ENCODE results near the gene C5. TPM values are rescaled to one million over a fixed set of nuclear protein-coding genes. Genes with fewer than 3 reads are reported as not detected.

The C5 gene
- total RNA-seq, 1 experiment from 2014 or later = 0.69 TPM

DNA sequence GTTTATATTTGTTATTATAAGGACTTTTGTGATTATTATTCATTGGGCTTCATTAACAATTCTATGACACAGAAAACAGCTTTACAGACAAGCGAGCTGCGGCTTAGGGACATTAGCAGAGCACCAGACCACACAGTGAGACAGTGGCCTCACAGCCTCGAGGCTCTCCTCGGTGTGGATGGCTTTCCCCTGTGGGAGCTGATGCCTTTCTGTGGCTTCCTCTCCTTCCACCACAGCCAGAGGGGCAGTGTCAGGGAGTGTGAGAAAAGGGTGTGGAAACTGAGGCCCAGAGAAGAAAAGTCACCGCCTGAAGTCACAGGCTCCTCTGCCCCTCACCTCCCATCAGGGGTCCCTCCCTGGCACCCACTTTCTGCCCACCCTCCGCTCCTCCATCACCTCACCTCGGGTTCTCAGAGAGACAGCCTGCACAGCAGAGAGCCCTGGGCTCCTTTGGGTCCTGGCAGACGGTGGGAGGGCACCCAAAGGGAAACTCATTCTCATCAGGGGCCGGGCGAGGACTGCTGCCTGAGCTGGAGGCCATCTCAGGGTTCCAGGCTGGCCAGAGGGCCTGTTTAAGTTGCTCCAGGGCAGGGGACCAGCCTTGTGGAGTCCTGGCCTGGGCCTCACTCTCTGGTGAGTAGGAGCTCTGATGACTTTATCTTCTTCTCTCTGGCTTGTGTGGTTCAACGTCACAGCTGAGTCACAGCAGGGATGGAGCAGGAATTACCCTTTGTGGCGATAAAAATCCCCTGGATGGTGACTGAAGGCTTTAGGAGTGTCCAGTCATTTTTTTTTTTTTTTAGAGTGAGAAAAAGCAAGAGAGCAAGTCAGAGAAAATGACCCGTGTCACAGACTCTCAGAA, 124.3 kb downstream of the C5 start:
- peak; percentile 97 for DNase-seq (ENCODE audit: low read depth)

DNA sequence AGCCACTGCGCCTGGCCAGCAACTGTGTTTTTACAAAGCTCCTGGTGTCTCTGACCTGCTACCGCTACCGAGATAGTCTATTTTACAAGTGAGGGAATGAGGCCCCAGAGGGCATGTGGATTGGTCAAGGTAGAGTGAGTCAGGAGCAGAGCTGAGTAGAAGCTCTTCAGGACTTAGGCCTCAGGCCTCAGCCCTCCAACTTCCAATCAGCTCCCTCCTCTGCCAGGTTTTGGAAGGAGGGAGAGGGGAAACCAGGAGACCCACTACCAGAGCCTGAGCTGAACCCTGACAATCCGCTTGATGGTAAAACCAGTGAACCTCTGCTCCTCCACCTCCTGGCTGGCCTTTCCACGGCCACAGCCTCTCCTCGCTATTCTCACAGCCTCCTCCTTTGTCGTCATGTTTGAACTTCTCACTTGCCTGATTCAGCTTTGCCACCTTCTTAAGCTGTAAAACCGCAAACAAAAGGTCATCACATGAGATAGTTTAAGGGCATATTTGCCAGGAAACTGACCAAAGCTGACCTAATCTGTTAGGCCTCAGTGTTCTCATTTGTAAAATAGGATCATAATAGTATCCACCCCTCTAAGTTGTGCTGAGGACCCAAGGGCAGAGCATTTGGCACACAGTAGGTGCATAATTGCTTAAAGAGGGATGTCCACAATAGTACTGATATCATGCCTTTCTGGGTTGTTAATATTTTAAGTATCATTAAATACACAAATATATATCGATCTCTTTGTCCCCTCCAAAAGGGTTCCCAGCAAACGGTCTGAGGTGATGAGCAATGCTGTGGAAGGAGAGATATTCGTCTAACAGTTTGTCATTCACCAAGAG, 125.2 kb downstream of the C5 start:
- DNase-seq (ENCODE audit: low read depth) = no peak

DNA sequence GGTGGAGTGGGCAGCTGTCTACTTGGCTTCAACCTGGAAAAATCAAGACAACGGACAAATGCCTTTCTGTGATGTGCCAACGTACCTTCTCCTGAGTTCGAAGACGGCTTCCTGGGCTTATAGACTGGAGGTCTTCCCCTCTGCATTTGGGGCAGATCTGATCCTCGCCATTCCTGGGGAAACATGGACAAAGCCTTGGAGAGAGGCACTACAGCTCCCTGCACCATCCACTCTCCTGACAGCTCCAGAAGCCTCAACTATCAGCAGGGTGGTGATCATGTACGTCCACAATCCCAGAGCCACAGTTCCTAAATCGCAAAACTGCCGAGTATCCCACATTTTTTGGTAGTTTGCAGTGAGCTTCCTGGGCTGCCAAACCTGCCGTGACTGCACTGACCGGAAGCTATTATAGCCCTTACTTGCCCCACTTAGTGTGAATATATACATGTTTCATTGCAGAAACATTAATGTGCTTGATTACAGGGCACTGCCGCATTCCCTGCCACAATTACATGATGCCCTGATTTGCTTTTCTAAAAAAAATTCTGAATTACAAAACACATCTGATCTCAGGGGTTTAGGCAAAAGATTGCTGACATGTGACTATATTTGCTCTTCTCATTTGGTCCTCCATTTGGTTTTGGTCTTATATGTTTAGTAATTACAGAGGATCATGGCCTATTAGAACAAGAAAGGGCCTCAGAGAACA, 126.3 kb downstream of the C5 start:
- DNase-seq (ENCODE audit: low read depth) = no peak

DNA sequence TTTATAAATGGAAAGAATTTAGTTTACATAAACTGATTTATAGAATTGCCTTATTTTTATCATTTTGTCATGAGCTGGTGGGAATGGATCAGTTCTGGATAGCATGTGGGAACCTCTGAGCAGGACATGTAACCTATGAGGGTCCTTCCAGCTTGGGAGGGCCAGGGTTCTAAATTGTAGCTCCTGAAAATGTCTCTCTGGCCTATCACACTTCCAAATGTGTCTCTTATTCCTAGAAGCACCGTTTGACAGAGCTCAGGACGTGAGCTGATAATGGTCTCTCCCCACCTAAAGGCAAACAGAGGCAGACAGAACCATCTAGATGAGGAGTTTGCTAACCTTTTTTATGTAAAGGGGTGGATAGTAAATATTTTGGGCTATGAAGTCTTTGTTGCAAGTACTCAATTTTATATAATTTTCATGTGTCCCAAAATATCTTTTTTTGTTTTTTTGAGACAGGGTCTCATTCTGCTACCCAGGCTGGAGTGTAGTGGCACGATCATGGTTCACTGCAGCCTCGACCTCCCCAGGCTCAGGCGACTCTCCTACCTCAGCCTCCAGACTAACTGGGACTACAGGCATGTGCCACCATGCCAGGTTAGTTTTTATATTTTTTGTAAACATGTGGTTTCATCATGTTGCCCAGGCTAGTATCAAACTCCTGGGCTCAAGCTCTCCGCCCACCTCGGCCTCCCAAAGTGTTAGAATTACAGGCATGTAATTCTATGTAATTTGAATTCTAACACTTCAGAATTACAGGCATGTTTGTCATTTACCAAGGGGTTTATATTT, 127.5 kb downstream of the C5 start:
- DNase-seq (ENCODE audit: low read depth) = no peak

DNA sequence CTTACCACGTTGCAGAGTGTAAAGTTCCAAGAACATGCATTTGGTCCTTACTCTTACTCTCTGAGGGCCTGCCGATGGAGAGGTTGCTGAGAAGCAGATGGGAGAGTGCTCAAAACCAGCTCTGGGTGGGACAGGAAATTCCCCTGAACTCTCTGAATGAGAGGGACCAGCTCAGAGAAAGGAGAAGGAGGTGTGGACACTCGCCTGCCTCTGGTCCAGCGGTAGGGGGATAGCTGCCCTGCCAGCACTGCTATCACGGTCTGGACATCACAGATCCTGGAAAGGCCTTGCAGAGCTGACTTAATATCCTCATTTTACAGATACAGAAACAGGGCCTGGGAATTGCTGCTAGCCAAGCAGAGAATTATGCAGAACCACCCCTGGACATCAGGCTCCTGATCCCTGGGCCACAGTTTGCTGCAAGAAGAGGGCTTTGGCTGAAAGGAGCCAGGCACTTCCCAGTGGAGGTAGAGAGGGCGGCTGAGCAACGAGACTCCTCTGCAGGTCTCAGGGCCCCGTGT, 128.4 kb downstream of the C5 start:
- DNase-seq (ENCODE audit: low read depth) = no peak

DNA sequence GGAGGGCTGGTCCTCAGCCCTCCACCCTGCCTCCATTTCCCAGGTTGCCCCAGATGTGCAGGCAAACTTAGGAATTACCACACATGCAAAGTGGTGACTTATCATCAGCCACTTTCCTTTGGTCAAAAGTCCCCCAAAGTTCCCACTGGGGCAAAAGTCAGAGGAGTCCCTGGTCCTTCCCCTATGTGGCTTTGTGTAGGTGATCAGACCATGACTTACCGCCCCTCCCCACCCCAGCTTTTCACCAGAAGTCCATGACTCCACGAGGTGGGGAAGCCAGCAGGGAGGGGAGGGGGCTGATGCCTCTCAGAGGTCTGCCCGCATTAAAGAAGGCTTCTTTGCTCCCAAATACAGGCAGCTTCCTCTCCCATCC, 129.3 kb downstream of the C5 start:
- DNase-seq (ENCODE audit: low read depth) = no peak

DNA sequence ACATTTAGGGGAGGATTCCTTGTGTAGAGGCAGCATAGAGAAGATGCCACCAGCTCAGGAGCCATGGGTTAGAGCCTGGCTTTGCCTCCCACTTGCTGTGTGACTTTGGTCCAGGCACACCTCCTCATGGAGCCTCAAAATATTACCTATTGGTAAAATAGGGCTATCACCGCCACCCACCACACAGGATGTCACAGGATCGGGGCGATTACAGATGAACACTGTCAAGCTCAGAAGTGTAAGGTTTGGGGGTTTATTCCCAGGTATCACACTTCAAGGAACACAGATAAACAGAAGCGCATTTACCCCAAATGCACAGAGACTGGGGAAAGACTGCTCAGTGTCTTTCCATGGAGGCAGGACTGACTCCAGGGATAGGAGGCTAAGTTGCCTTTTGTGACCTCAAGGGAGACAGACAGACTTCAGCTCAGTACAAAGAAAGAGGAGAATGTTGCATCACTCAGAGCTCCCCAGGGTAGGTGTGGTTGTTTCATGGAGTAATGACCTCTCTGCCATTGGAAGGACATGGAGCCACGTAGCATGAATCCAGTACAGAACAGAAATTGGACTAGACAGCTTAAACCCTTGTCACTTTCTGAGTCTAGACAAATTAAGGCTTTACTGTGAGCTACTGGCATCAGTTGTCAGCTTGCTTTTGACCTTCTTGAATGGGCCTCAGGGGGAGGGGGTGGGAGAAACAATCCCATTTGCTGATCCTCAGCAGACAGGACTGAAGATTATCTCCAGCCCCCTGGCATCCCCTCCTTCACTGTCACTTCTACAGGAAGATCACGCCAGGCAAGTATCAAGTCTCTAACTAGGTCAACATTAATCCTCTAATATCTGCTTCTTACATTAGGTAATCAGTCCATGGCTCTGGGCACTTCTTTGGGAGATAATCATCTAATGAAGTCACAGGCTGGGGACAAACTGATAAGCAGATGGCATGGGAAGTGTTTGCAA, 130.0 kb downstream of the C5 start:
- DNase-seq (ENCODE audit: low read depth) = no peak

DNA sequence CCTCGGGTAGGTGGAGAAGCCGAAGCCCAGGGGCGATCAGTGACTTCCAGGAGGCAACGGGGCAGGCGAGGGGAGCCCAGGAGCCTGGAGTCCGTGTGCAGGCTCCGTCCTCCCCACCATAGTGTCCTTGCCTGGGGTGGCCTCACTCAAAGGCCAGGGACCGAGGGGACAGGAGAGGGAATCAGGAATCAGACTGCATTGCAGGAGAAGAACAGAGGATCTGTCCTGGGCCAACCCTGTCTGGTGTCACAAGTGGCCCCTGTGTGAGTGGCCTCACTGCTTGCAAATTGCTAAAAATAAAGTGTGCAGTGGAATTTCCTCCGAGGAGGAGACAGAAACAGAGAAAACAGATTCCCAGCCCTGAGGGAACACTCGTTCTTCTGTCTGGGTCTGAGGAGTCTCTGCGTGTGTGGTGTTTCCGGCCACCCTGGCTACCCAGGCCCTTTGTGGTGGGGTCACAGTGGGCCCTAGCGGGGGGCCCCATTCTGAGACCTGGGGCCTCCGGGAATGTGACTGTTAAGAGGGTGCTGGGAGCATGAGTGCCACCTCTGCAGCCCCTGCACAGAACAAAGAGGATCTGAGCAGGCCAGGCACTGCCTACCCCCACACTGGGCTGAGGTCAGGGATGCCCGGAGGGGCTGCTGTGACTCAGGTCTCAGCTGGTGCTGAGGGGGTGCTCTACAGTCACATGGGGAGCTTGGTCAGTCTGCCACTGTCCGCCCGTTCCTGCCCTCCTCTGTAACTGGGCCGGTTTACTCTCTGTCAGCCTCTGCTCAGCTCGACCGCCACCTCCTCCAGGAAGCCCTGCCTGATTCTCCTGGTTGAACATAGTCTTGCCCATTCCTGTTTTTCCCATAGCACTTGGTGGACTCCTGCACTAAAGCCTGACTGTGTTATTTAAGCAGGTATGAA, 130.9 kb downstream of the C5 start:
- peak; percentile 37 for DNase-seq (ENCODE audit: low read depth)

DNA sequence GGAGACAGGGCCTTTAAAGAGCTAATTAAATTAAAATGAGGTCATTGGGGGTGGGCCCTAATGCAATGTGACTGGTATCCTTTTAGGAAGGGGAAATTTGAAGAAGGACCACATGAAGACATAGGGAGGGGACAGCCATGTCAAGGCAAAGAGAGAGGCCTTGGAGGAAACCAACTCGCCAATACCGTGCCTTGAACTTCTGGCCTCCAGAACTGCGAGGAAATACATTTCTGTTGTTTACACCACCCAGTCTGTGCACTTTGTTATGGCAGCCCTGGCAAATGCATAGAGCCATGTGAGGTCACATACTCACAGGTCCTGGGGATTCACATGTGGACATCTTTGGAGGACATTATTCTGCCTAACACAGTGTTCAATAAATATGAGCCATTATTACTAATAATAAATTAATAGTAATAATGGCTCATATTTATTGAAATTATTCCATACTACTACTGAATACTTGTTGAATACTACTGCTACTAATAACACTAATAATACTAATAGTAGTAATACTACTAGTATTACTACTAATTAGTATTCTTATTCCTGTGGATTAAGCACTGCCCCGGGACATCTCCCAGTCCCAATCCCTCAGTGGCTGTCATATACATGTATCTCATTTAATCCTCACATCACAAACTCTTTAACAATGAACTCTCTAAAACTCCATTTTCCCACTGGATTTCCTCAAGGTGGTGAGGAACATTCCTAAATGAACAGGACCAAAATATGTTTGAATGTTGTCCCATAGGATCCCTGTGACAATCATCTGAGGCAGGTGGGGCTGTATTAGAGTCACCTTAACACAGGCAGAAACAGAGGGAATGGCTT, 131.9 kb downstream of the C5 start:
- no peak for DNase-seq (ENCODE audit: low read depth)

DNA sequence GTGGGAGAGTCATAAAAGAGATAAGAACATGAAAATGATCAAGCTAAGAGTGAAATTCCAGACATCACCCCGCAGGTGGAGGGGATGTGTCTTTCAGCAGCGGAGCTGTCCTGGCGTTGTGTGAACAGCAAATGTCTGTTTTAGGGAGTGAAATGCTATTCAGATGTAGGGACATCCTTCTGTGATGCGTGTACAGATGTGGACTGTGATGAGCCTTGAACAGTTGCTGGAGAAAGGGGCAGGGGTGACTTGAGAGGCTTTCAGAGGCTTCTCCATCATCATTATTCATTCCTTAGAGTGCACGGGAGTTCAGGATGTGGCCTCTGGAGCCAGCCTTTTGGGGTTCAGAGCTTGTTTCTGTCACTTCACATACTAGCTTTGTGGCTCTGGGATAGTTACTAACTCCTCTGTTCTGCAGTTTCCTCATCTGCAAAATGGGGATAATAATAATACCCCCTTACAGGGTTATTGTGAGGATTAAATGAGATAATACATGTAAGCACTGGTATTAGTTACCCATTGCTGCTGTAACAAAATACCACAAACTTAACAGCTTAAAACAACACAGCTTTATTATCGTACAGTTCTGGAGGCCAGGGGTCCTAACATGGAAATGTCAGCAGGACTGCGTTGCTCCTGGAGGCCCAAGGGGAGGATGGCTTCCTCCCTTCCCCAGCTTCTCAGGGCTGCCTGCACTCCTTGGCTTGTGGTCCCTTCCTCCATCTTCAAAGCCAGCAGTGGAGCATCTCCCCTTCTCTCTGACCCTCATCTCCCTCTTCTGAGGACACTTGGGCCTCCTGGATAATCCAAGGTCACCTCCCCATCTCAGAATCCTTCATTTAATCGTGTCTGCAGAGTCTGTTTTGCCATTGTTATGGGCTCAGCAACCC, 132.8 kb downstream of the C5 start:
- DNase-seq (ENCODE audit: low read depth) = no peak

DNA sequence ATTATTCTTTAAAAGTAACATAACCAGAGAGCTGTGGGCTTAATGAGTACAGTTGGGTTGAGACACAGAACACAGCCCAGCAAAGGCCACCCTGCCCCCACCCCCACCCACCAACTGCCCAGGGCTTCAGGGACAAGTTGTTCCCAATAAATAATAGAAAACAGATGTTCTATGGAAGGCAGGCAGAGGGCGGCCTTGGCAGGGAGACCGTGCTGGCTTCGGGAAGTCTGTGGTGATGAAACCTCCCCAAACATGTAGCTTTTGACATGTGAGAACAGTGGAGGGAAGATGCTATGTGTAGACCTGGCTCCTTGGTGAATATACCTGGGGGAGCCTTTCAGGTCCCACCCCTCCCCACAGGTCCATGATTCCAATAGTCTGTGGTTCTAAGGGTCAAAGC, 133.5 kb downstream of the C5 start:
- DNase-seq (ENCODE audit: low read depth) = peak; percentile 41

DNA sequence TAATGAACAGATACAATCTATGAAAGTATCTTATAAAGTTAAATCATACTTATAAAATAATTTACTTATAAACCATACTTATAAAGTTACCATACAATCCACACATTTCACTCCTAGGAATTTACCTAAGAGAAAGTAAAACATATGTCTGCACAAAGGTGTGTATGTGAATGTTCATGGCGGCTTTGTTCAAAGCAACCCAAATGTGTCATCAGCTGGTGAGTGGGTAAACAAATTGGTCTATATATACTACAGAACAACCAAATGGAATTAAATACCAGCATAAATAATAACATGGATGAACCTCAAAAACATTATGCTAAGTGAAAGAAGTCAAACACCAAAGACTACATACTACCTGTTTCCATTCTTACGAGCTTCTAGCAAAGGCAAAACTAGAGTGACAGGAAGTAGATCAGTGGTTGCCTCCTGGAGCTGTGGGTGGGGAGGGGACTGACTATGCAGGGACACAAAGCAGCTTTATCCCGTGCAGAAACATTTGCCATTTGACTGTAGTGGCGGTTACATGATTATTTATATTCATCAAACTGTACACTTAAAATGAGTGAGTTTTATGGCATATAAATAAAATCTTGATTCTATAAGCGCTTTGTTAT, 134.1 kb downstream of the C5 start:
- DNase-seq (ENCODE audit: low read depth) = no peak

DNA sequence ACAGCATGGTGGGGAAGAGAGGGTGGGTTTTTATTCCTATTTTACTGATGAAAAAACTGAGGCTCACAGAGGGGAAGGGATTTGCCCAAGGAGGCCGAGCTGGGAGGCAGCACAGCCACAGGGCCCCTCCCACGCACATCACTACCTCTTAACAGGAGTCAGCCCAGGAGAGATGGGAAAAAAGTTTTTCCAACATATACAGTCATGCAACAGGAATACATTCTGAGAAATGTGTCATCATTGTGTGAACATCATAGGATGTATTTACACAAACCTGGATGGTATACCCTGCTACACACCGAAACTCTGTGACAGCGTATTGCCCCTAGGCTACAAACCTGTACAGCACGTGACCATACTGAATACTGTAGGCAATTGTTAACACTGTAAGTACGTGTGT, 135.1 kb downstream of the C5 start:
- peak; percentile 75 for DNase-seq (ENCODE audit: low read depth)

DNA sequence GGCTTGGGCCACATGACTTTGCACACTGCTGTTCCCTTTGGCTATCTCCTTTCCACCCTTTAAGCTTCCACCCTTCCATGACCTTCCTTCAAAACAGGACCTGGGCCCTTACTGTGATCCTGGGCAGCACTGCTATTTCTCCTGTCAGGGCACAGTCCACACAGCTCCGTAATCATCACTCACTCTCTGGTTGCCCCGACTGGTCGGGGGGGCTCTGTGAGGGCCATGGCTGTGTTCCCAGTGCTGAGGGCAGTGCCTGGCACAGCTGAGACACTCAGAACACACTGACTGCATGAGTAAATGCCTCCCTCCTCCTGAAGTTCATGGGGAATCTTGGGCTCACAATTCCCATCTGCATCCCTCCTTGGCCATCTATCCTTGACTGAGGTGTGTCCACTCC, 135.7 kb downstream of the C5 start:
- no peak for DNase-seq (ENCODE audit: low read depth)

DNA sequence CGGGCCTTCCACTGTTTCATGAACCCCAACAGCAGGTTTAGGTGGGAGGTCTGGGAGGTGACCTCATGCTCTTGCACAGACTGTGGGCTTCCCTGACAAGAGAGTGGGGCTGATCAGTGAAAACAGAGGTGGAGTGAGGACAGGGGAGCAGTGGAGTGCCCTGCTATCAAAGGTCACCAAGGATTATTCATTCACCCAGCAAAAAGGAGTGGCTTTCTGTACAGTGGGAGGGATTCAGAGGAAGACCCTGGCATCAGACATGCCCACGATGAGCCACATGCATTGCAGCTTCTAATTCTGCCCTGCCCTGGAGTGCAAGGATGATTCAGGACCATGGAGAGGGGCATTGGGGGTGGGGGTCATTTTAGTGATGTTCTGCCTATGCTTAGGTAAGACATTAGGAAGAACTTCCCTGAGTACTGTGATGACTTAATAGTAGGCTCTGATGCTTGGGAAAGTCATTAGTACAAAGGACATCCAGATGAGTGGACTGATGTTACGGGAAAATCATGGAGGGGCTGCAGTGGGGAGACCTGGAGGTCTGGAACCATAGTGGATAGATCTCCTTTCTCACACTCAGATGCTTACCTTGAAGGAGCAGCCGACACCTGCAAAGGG, 136.3 kb downstream of the C5 start:
- DNase-seq (ENCODE audit: low read depth) = no peak

DNA sequence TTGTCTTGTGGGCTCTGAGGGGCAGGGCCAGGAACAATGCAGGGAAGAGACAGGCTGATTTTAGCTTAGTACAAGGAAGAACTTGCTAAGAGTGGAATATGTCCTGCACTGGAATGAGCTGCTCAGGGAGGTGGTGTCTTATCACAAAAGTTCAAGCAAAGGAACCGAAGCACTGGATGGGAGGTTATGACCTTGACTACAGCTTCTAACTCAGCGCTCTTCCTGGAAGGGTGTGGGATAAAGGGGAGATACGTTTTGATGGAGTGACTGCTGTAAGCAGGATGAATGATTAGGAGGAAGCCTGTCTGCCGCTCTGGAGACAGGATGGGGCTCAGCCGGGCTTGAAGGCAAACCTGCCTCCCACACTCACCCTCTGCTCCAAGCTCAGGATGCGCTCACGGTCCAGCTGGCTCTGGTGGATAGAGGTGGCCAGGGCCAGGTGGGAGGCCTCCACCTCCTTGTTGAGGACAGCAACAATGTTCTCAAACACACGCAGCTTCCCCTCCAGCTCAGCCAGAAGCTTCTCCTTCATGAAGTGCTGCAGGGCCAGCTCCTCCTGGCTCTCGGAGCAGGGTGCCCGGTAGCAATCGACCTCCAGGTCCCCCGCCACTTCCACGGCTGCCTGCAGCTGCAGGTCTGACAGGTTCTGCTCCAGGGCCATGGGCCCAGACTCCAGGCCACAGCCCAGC, 137.0 kb downstream of the C5 start:
- no peak for DNase-seq (ENCODE audit: low read depth)
